ENCODE data around the gene B4GALT2. TPM values are rescaled to one million over a fixed set of nuclear protein-coding genes. Genes with fewer than 3 reads are reported as not detected.

B4GALT2 gene
- total and polyA plus RNA-seq, 9 donors = 11.9 to 51.3 (median 28.8) TPM

GRCh38 chr1:43963006-43963405 lies 16.0 kb upstream of the B4GALT2 start:
- Histone ChIP-seq H3K4me3 (no peak overlapping the region), H3K9me3 (no peaks in the 10 kb centered on the region), H3K27me3 (no peaks in the 10 kb centered on the region), H3K36me3 (no peaks in the 10 kb centered on the region), H3K4me1 (ENCODE audit: insufficient read depth) (no peaks in the 10 kb centered on the region), H3K27ac (no peak overlapping the region)
- intact Hi-C loops (cut with DNase I) = no loop called here
- TF ChIP-seq CTCF (IDR thresholded peaks at IDR 0.05) = no peak
- no peak for TF ChIP-seq POLR2A (IDR thresholded peaks at IDR 0.05)
- TF ChIP-seq EP300 (IDR thresholded peaks at IDR 0.05) = no peak
- DNase-seq = no peak
- WGBS, 3 donors = 85 to 91% (median 86%) methylated on average over 3 of the region's 3 CpGs

GRCh38 chr1:43963890-43964289 lies 15.1 kb upstream of the B4GALT2 start:
- Histone ChIP-seq H3K9me3 (no peaks in the 10 kb centered on the region), H3K27me3 (no peaks in the 10 kb centered on the region), H3K4me3 (no peak overlapping the region), H3K4me1 (ENCODE audit: insufficient read depth) (no peaks in the 10 kb centered on the region), H3K36me3 (no peaks in the 10 kb centered on the region), H3K27ac (no peak overlapping the region)
- TF ChIP-seq POLR2A (IDR thresholded peaks at IDR 0.05) (no peak), EP300 (IDR thresholded peaks at IDR 0.05) (no peak), CTCF (IDR thresholded peaks at IDR 0.05) (no peak)
- DNase-seq = no peak
- intact Hi-C loops (cut with DNase I) = no loop called here
- WGBS, 3 donors = 40 to 74% (median 42%) methylated on average over 5 of the region's 5 CpGs

- intact Hi-C loops (cut with DNase I) = no loop called here
- Histone ChIP-seq H3K27me3 (no peaks in the 10 kb centered on the region), H3K9me3 (no peaks in the 10 kb centered on the region), H3K27ac (no peak overlapping the region), H3K4me1 (ENCODE audit: insufficient read depth) (no peaks in the 10 kb centered on the region), H3K36me3 (no peaks in the 10 kb centered on the region), H3K4me3 (no peak overlapping the region)
- no peak for DNase-seq
- TF ChIP-seq CTCF (IDR thresholded peaks at IDR 0.05) = no peak
- no peak for TF ChIP-seq EP300 (IDR thresholded peaks at IDR 0.05)
- TF ChIP-seq POLR2A (IDR thresholded peaks at IDR 0.05) = no peak
- 94 to 99% (median 94%) methylated on average over 3 of the region's 3 CpGs for WGBS, 3 donors
Observed at GRCh38 chr1:43965316-43965715, 13.7 kb upstream of the B4GALT2 start.

- H3K27me3 ChIP-seq = no peaks in the 10 kb centered on the region
- intact Hi-C loops (cut with DNase I) = no loop called here
- WGBS, 3 donors = 76 to 84% (median 79%) methylated on average over 6 of the region's 6 CpGs
- no peak overlapping the region for H3K4me3 ChIP-seq
- H3K9me3 ChIP-seq = no peaks in the 10 kb centered on the region
- no peak overlapping the region for H3K27ac ChIP-seq
- TF ChIP-seq POLR2A (IDR thresholded peaks at IDR 0.05) = no peak
- no peak for TF ChIP-seq EP300 (IDR thresholded peaks at IDR 0.05)
- no peak for TF ChIP-seq CTCF (IDR thresholded peaks at IDR 0.05)
- no peaks in the 10 kb centered on the region for H3K36me3 ChIP-seq
- DNase-seq = peak in 1 of 5 donors; percentile 51
- H3K4me1 ChIP-seq (ENCODE audit: insufficient read depth) = peaks cover 7% of the 10 kb centered on the region
Observed at GRCh38 chr1:43968348-43968948, 10.6 kb upstream of the B4GALT2 start.
